ENCODE data around the gene SGCE. TPM values are rescaled to one million over a fixed set of nuclear protein-coding genes. Genes with fewer than 3 reads are reported as not detected.
A peak's percentile ranks its signal among the peaks of the same experiment; 100 is the strongest.

SGCE gene
- total and polyA plus RNA-seq, 4 donors = 9.3 to 70.6 (median 44.2) TPM

GRCh38 chr7:94671444-94672235 is 15.7 kb upstream of the SGCE start:
- TF ChIP-seq HNF4A (conservative IDR thresholded peaks at IDR 0.05) (peak in 1 of 2 donors; percentile 24), FOXA1 (IDR thresholded peaks at IDR 0.05) (no peak)
- 49% methylated on average over 4 of the region's 4 CpGs for WGBS

GRCh38 chr7:94669773-94670495 is 14.0 kb upstream of the SGCE start:
- no peaks in the 10 kb centered on the region for H3K9me3 ChIP-seq (ENCODE audit: control insufficient read depth in 4 of 4, low read length in 3 of 4)

More at GRCh38 chr7:94671444-94672235, 15.7 kb upstream of the SGCE start:
- H3K36me3 ChIP-seq (ENCODE audit: control insufficient read depth in 4 of 4, insufficient read depth in 3 of 4, low read depth in 1 of 4, low read length in 3 of 4) = no peaks in the 10 kb centered on the region
- H3K9me3 ChIP-seq (ENCODE audit: control insufficient read depth in 4 of 4, low read length in 3 of 4) = no peaks in the 10 kb centered on the region
- H3K27ac ChIP-seq (ENCODE audit: low read depth in 1 of 2, low read length in 2 of 2) = no peak overlapping the region
- no peaks in the 10 kb centered on the region for H3K4me1 ChIP-seq (ENCODE audit: control insufficient read depth in 4 of 4, insufficient read depth in 4 of 4, low read length in 3 of 4)
- no peak overlapping the region for H3K9ac ChIP-seq (ENCODE audit: low read depth in 1 of 2, low read length in 2 of 2)
- no peak for DNase-seq (ENCODE audit: low spot score)
- H3K4me3 ChIP-seq (ENCODE audit: low read depth in 1 of 3, low read length in 3 of 3) = no peak overlapping the region
- no peaks in the 10 kb centered on the region for H3K27me3 ChIP-seq (ENCODE audit: control insufficient read depth in 4 of 4, insufficient read depth in 4 of 4, low read length in 3 of 4)

GRCh38 chr7:94666879-94667587 is 11.1 kb upstream of the SGCE start:
- WGBS = 86% methylated on average over 3 of the region's 3 CpGs
- H3K9me3 ChIP-seq (ENCODE audit: control insufficient read depth in 4 of 4, low read length in 3 of 4) = no peaks in the 10 kb centered on the region

More at GRCh38 chr7:94669773-94670495, 14.0 kb upstream of the SGCE start:
- no peak for DNase-seq (ENCODE audit: low spot score)
- Histone ChIP-seq H3K36me3 (ENCODE audit: control insufficient read depth in 4 of 4, insufficient read depth in 3 of 4, low read depth in 1 of 4, low read length in 3 of 4) (no peaks in the 10 kb centered on the region), H3K4me1 (ENCODE audit: control insufficient read depth in 4 of 4, insufficient read depth in 4 of 4, low read length in 3 of 4) (no peaks in the 10 kb centered on the region), H3K27ac (ENCODE audit: low read depth in 1 of 2, low read length in 2 of 2) (no peak overlapping the region), H3K4me3 (ENCODE audit: low read depth in 1 of 3, low read length in 3 of 3) (no peak overlapping the region), H3K27me3 (ENCODE audit: control insufficient read depth in 4 of 4, insufficient read depth in 4 of 4, low read length in 3 of 4) (no peaks in the 10 kb centered on the region), H3K9ac (ENCODE audit: low read depth in 1 of 2, low read length in 2 of 2) (no peak overlapping the region)
- no peak for TF ChIP-seq ATF3 (IDR thresholded peaks at IDR 0.05)
- TF ChIP-seq FOXA1 (IDR thresholded peaks at IDR 0.05) = no peak
- no peak for TF ChIP-seq RXRA (IDR thresholded peaks at IDR 0.05)
- no peak for TF ChIP-seq GABPA (IDR thresholded peaks at IDR 0.05 in 1 of 2, conservative IDR thresholded peaks at IDR 0.05 in 1 of 2)
- no peak for TF ChIP-seq YY1 (IDR thresholded peaks at IDR 0.05)
- no peak for TF ChIP-seq RAD21 (IDR thresholded peaks at IDR 0.05)
- TF ChIP-seq HNF4G (IDR thresholded peaks at IDR 0.05) = no peak
- TF ChIP-seq HNF4A (conservative IDR thresholded peaks at IDR 0.05) = no peak
- 86% methylated on average over 1 of the region's 1 CpG for WGBS

More at GRCh38 chr7:94666879-94667587, 11.1 kb upstream of the SGCE start:
- H3K9ac ChIP-seq (ENCODE audit: low read depth in 1 of 2, low read length in 2 of 2) = no peak overlapping the region
- no peak overlapping the region for H3K4me3 ChIP-seq (ENCODE audit: low read depth in 1 of 3, low read length in 3 of 3)
- H3K27me3 ChIP-seq (ENCODE audit: control insufficient read depth in 4 of 4, insufficient read depth in 4 of 4, low read length in 3 of 4) = no peaks in the 10 kb centered on the region
- TF ChIP-seq EGR1 (IDR thresholded peaks at IDR 0.05; ENCODE audit: low read depth in 2 of 2) (no peak), RAD21 (IDR thresholded peaks at IDR 0.05) (no peak), CTCF (IDR thresholded peaks at IDR 0.05; ENCODE audit: low read depth, low read length, missing input control) (no peak), RXRA (IDR thresholded peaks at IDR 0.05) (no peak), HNF4G (IDR thresholded peaks at IDR 0.05) (no peak), YY1 (IDR thresholded peaks at IDR 0.05) (no peak), HNF4A (conservative IDR thresholded peaks at IDR 0.05) (no peak), JUND (IDR thresholded peaks at IDR 0.05) (no peak), TAF1 (conservative IDR thresholded peaks at IDR 0.05) (no peak), NR2F2 (IDR thresholded peaks at IDR 0.05) (no peak), GABPA (IDR thresholded peaks at IDR 0.05 in 1 of 2, conservative IDR thresholded peaks at IDR 0.05 in 1 of 2) (no peak), FOXA2 (IDR thresholded peaks at IDR 0.05) (no peak), FOXA1 (IDR thresholded peaks at IDR 0.05) (no peak), ATF3 (IDR thresholded peaks at IDR 0.05) (no peak), SP1 (IDR thresholded peaks at IDR 0.05) (no peak)
- no peak for DNase-seq (ENCODE audit: low spot score)
- H3K4me1 ChIP-seq (ENCODE audit: control insufficient read depth in 4 of 4, insufficient read depth in 4 of 4, low read length in 3 of 4) = no peaks in the 10 kb centered on the region
- no peaks in the 10 kb centered on the region for H3K36me3 ChIP-seq (ENCODE audit: control insufficient read depth in 4 of 4, insufficient read depth in 3 of 4, low read depth in 1 of 4, low read length in 3 of 4)
- no peak overlapping the region for H3K27ac ChIP-seq (ENCODE audit: low read depth in 1 of 2, low read length in 2 of 2)
